ENCODE measurements around the gene SPSB3.
"Not testable (repeated sequence)": the region's sequence is repeated elsewhere in the genome, so short reads cannot be mapped to it uniquely, and the experiment has no call there.

Gene SPSB3

DNA sequence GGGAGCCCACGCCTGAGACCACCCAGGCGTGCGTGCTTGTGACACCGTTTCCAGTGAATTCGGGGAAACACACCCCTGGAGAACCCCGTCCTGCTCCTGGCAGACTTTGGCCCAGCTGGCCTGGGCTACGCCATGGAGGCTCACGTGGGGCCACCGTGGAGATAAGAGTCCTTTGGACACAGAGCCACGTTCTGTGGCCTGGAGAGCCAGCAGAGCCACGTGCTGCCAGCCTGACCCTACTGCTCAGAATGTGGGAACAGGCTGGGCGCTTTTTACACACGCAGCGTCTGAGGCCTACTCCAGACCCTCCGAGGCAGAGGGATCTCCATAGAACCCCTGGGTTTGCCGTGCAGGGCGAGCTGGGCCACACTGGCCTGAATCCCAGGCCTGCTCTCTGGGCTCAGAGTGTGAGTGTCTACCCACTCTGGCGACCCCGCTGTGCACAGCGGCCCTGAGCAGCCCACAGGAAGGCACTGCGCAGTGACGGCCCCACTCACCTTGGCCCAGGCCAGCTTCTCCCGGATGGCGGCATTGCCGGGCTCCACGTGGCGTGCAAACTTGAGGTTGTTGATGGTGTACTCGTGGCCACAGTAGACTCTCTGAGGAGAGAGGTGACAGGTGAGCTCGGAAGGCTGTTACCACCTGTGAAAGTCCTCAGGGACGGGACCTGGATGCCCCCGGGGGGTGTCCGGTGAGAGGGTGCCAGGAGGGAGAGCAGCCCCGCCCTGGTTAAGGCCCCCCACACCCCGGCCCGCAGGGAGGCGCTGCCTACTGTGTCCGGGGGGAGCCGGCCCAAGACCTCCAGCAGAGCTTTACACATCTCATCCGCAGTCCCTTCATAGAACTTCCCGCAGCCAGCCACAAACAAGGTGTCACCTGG lies 34.3 kb upstream of the SPSB3 start:
- DNase-seq (ENCODE audit: low read depth), result no peak

DNA sequence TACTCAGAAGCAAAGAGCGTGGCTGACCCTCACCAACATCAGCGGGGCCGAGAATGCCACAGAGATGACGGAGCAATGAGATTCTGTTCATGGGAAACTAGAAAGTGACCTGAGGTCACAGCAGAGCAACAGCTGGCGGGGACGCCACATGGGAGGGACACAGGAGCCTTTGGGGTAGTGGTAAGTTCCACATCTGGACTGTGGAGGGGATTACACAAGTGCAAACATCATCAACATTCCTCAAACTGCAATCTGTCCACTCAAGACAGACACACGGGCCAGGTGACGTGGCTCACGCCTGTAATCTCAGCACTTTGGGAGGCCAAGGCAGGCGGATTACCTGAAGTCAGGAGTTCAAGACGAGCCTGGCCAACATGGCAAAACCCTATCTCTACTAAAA lies 33.1 kb upstream of the SPSB3 start:
- no peak for DNase-seq (ENCODE audit: low read depth)

DNA sequence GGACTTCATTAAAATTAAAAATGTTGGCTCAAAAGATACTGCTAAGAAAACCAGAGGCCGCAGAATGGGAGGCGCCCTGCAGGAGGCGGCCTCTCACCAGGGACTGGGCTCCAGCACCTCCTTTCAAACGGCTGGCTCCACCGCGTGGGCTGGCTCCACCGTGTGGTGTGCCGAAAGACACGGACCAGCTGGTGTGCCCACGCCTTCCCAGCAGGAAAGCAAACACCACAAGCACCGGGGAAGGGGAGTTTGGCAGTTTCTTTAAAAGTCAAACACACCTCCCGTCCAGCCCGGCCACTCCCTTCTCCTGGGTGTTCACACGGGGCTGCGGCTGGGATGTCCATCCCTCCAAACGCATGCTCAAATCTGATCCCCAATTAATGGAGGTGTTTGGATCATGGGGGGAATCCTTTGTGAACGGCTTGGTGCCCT lies 30.4 kb upstream of the SPSB3 start:
- DNase-seq (ENCODE audit: low read depth), result no peak

DNA sequence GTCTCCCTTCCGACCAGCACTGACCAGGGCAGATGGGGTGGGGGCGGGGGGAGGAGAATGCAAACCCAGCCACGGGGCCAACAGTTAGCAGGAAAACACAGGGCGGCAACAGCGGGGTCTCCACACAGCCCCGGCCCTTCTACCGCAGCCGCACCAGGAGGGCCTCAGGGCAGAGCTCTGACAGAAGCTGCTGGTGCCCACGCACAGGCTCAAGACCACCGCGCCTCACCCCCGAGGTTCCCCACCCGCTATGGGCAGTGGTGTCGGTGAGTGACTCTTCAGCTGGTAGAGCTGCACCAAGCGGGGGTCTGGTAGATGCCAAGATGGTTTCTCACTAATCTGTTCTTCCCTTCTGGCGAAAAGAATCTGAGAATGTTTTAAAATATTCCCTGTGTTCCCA lies 28.2 kb upstream of the SPSB3 start:
- no peak for DNase-seq (ENCODE audit: low read depth)

DNA sequence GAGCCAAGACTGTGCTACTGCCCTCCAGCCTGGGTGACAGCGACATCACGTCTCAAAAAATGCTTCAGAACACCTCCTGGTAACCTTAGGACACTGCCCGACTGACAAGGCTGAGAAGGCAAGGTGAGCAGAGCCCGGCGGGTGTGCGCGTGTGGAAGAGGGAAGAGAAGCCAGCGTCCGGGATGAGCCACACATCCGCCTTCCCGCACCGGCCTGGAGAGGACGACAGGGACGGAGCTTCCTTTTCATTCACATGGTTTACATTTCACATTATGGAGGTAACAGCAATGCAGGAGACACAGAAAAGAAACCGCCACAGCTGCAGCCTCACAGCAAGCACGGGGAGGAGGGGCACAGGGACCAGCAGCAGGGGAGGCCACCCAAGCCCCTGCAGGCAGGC lies 27.7 kb upstream of the SPSB3 start:
- DNase-seq (ENCODE audit: low read depth), result no peak

DNA sequence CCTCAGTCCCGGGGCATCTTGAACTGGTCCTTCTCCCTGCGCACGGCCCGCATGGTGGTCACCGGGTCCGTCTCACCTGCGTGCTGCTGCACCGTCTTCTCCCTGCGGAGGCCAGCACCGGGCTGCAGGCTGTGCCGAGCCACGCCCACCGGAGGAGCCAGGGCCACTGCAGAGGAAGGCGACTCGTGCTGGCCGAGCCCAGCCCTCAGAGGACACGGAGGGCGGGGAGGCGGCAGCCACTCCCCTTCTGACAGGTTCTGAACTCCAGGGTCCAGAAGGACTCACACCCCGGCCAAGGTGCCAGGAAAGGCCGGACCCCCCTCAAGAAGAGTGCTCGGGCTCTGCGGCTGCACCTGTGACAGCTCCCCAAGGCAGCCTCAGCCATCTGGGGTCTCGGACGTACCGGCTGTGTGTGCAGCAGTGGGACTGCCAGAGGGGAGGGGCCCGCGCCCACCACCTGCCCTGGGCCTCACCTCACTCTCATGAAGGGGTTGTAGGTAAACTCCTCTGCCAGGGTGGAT lies 27.0 kb upstream of the SPSB3 start:
- DNase-seq (ENCODE audit: low read depth), result no peak

DNA sequence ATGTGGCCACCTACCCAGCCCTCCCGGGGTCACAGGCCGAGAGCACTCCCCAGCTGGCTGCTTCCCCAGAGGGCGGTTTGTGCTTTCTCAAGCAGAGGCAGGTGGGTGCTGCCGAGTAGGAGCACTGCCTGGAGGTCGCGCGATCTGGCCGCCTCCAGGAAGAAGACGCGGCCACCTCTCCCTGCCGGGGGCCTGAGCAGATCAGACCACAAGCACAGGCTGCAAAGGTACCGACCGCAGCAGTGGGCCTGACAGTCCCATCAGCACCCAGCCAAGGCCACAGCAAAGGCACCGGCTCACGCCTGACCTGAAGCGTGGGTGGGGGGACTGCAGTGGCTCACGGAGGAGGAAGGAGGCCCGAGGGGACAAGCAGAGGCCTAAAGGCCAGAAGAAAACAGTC lies 26.3 kb upstream of the SPSB3 start:
- no peak for DNase-seq (ENCODE audit: low read depth)

DNA sequence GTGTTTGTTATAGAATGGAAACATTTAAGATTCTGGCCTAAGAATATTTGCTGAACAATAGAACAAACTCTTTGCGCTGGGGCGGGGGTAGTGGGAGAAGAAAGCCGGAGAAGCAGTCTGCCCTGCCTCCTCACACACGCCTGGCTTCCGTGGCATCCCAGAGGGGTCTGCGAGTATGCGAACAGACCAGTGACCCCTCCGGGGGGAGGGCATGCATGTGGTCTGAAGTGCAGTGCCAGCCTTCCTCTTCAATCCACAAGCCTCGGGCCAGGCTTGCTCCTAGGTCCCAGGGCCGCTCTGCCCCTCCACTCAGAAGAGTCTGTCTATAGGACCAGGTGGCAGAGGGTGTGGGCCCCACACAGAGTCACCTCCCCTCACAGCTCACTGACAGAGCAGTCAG lies 25.3 kb upstream of the SPSB3 start:
- DNase-seq (ENCODE audit: low read depth), result no peak

DNA sequence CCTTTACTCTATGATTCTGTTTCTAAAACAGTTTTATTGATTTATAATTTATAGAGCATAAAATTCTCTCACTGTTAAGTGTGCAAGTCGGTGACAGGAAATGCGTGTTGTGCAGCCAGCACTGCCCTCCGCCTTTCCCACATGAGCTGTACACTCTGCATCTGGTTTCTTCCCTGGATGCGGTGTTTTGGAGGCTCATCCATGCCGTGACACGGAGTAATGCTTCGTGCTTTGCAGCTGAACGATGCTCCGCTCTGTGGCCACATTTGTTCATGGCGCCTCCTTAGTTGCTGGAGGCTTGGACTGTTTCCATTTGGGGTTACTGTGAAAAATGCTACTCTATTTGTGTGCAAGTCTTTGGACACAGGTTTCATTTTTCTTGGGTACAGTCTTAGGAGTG lies 18.3 kb upstream of the SPSB3 start:
- DNase-seq (ENCODE audit: low read depth), result no peak

DNA sequence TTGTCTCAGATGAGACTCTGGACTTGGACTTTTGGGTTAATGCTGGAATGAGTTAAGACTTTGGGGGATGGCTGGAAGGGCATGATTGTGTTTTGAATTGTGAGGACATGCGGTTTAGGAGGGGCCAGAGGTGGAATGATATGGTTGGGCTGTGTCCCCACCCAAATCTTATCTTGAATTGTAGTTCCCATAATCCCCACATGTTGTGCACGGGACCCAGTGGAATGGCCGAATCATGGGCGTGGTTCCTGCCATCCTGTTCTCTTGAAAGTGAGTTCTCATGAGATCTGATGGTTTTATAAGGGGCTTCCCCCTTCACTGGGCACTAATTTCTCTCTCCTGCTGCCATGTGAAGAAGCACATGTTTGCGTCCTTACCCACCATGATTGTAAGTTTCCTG lies 16.9 kb upstream of the SPSB3 start:
- not testable (repeated sequence) for DNase-seq (ENCODE audit: low read depth)

DNA sequence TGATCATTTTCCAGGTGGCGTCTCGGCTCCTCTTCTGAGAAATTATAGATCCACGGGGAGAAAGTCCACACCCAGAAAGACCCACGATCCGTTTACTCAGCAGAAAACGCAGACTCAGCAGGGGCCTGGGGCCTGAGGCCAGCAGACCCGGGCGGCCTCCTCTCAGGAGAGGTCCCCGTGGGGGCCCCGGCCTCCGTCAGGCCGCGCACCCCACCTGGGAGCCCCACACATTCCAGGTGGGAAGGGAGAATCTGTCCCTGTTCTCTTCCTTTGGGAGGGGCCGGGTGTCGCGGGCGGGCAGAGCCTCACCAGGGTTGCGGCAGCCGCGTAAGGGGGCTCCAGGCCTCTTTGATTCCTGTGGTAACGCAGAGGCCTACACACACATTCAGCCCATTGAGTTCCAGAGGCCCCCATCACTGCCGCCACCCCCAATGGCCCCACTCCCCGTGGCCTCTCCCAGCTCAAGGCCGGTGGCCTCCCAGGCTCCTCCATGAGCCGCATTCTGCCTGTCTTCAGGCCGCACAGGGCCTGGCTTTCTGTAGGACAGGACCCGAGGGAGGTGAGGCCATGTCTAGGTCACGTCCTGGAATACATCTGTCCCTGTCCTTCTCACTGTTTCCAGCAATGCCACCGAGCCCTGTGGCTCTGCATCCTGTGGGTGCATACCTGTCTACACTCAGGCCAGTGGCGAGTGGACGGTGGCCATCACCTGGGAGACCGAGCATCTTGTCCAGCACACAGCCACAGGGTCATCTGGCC lies 12.7 kb upstream of the SPSB3 start:
- no peak for DNase-seq (ENCODE audit: low read depth)

DNA sequence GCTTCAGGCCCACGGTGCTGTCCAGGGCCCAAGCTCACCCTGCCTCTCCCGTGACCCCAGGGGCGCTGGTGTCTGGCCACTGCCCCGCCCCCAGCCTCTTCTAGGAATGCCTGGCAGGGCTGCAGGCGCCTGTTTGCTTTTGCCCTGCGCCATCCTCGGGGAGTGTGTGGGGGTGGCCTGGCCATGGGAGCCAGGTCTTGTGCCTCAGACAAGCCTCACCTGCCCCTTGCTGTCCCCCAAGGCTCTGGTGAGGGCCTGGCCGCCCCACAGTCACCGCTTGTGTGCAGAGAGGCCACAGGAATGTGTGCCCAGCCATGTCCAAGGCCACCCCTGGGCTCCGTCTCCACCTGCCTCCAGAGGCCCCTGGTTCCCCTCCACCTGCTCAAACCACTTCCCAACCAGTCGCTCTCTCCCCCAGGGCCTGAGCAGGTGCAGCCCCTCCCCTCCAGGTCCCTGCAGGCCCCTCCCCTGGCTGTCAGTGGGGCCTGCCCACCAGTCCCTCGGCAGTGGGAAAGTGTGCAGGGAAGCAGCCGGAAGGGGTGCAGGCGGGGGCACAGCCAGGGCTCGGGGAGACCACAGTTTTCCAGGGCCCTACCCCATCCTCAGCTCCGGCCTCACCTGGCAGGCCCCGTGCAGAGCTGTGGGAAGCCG lies 12.0 kb upstream of the SPSB3 start:
- no peak for DNase-seq (ENCODE audit: low read depth)

DNA sequence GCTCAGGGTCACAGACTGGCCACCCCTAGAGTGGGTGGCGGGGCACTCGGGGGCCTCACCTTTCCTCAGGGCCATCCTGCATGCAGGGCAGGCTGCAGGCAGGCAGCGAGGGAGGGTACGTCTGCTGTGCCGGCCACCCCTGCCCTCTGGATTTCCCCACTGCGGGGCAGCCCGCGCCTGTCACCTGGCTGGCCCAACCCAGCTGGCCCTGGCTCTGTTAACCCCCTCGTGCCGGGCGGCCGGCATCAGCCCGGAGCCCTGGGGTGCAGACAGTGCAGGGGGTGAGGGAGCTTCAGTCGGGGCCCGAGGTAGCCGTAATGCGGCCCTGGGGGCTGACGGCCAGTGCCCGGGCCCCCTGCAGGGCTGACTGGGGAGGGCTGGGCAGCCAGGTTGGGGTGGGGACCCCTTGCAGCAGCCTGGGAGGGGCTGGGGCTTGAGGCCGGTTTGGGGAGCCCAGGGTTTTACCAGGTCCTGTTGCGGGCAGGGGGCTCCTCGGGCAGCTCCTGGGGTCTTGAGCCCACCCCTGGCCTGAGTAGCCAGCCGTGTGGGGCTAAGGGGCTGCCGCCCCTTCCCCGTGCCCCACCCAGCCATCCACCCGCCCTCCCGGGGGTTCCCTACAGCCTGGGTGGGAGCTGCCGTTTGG lies 11.3 kb upstream of the SPSB3 start, which contains the start of gene IGFALS:
Gene IGFALS, minus strand, starts transcription at position 128 of the 643 bp plus-strand sequence. Its CDS starts 53 bp downstream, at position 75.
- no peak for DNase-seq (ENCODE audit: low read depth)

DNA sequence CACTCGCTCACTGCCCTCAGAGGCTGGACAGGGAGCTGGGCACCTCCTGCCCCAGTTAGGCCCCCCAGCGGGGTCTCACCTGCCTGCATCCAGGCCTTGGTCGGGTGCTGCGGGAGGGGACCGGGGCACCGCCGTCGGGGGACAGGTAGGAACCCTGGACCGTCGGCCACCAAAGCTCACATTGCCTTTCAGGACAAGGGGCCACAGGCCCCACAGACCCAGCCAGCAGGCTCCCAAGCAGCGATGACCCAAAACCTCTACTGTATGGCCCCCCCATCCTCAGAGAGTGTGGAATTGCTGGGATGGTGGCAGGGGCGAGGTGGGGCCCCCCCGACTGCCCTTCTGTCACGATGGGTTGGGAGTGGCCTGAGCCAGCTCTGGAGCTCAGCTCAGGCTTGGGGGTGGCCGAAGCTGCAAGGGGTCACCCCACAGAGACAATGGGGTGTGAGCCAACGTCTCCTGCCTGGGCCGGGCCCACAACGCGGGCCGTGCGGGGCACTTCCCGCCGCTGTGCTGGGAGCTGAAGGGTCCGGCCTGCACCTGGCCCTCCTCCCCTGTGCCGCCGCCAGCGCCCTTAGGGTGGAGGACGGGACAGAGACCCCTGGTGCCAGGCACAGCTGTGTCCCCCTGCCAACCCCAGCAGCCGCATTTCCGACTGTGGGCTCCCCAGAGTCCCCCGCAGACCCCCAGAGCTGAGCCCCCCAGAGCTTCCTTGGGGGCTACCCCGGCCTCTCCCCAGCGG lies 10.6 kb upstream of the SPSB3 start:
- no peak for DNase-seq (ENCODE audit: low read depth)

DNA sequence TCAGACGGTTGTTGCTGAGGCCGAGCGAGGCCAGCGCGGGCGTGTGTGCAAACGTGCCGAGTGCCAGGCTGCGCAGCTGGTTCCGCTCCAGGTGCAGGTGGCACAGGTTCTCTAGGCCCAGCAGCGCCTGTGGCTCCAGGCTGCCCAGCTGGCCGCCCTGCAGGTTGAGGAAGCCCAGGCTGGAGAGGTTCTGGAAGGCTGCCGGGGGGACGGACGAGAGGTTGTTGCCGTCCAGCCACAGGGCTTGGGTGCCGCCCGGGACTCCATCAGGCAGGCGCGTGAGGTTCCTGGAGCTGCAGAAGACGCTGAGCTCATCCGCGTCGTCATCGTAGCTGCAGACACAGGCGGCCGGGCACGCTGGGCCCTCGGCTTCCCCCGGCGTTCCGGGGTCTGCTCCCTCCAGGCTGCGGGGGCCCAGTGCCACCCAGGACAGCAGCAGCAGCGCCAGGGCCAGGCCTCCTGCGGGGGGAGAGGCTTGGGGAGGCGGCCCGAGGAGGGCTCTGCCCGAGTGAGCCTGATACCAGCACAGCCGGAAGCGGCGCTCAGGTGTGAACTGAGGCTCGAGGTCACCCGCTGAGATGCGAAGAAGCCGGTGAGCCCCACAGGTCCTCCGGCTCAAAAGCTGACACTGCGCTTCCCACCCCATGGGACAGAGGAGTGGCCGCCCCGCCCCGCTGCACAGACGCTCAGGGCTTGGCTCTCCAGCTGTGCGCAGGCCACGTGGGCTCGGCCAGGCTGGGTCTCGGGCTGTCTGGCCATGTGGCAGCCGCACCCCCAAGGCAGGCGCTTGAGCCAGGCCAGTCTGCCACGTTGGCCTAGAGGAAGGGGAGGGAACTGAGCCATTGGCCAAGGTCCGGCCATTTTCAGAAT lies 9.8 kb upstream of the SPSB3 start:
- no peak for DNase-seq (ENCODE audit: low read depth)

DNA sequence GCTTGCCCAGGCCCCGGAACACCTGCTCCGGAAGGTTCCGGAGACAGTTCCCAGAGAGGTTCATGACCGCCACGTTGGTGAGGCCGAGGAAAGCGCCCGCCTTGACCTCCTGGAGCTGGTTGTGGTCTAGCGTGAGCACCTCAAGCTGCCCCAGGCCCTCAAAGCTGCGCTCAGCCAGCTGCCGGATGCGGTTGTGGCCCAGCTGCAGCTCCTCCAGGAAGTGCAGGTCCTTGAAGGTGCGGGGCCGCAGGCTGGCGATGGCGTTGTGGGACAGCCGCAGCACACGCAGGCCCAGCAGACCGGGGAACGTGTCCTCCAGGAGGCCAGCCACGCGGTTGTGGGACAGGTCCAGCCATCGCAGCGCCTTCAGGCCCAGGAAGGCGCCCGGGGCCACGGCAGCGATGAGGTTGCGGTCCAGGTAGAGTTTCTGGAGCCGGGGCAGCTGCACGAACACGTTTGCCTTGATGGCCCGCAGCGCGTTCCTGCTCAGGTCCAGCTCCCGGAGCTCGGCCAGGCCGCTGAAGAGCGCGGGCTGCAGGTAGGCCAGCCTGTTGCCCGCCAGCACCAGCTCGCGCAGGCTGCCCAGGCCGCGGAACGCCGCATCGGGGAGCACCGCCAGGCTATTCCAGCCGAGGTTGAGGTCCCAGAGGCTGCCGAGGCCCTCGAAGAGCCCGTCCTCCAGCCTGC lies 9.0 kb upstream of the SPSB3 start:
- DNase-seq (ENCODE audit: low read depth), result no peak

DNA sequence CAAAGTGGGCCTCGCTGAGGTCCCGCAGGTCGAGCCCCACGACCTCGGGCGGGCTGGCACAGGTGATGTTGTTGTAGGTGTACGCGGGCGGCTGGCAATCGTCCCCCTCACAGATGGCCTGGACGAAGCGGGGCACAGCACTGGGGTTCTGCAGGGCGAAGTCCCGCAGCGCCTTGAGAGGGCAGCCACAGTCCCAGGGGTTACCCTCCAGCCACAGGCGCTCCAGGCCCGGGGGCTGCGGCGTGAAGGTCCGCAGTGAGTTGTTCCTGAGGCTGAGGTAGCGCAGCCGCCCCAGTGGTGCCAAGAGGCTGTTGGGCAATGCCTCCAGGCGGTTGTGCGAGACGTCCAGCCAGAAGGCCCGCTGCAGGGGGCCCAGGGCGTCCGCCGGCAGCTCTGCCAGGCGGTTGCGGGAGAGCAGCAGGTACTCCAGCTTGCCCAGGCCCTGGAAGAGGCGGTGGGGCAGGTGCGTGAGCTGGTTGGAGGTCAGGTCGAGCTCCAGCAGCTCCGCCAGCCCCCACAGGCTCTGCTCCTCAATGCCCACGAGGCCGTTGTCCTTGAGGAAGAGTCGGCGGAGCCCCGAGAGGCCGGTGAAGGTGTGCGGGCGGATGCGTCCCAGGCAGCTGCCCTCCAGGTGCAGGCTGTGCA lies 8.4 kb upstream of the SPSB3 start:
- DNase-seq (ENCODE audit: low read depth), result no peak

DNA sequence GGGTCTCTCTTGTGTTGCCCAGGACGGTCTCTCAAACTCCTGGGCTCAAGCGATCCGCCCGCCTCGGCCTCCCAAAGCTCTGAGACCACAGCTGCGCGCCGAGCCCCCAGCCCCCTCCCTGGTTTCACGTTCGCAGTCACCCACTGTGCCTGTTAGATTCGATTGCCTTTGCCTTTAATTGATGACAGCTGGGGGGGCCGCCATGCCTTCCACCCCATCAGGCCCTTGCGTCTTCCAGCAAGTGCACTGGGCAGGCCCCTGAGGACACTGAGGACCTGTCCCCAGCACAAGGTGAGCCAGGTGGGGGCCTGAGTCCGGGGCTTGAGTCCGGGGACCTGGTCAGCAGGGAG lies 7.9 kb upstream of the SPSB3 start:
- DNase-seq (ENCODE audit: low read depth), result no peak

DNA sequence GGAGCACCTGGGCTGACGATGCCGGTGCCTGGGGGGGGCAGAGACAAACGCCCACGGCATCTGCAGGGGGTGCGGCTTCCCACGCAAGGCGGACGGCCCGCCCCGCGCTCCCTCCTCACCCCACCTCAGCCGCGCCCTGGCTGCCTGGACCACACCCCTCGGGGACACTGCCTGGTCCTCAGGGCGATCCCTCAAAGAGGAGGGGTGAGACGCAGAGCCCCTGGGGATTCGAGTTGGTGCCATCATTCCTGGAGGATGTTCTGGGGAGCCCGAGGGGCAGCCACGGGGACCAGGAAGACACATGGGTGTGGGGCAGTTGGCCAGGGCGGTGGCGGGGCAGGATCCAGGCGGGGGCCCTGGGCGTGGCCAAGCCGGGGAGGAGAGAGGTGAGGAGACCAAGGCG lies 7.3 kb upstream of the SPSB3 start:
- DNase-seq (ENCODE audit: low read depth), result no peak
